ENCODE data around the gene CDHR1.

The CDHR1 gene

DNA sequence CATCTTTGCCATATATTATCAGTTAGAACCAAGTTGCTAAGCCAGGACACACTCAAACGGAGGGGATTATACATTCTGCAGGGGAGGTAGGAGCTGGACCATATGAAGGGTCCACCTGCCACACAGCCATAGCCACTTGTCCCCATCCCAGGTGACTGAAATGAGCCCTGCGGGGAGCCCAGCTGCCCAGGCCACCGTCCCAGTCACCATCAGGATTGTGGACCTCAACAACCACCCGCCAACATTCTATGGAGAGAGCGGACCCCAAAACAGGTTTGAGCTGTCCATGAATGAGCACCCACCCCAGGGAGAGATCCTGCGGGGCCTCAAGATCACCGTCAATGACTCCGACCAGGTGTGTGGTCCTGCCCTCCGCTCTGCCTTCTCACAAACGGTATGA, 13.7 kb downstream of the CDHR1 start:
- no peak overlapping the region for H3K4me3 Mint-ChIP-seq
- H3K9me3 Mint-ChIP-seq: no peaks in the 10 kb centered on the region
- H3K27me3 Mint-ChIP-seq: no peaks in the 10 kb centered on the region
- H3K27ac Mint-ChIP-seq (ENCODE audit: low read depth): no peak overlapping the region
- peaks cover 4% of the 10 kb centered on the region for H3K36me3 Mint-ChIP-seq (ENCODE audit: insufficient read depth)
- ATAC-seq (replicated peaks; ENCODE audit: extremely low read depth, poor library complexity, severe bottlenecking) (no peak), DNase-seq (ENCODE audit: low spot score in 2 of 2) (no peak)
- H3K4me1 Mint-ChIP-seq: peaks cover 7% of the 10 kb centered on the region

DNA sequence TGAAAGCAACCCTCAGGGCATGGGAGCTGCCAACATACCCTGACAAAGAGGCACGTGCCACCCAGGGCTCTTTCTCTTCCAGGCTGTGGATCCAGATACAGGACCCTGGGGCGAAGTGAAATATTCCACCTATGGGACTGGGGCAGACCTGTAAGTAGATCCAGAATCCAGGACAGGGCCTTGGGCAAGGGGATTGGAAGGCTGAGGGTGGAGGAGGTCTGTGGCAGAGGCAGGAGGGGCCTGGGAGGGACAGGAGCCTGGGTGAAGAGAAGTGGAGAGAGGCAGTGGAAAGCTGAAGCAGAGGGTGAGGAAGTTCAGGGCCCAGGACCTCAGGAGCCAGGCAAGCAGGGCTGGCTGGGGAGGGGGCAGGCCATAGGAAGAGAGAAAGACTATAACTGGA, 17.2 kb downstream of the CDHR1 start:
- Mint-ChIP-seq H3K4me1 (no peaks in the 10 kb centered on the region), H3K27ac (ENCODE audit: low read depth) (no peak overlapping the region), H3K9me3 (no peaks in the 10 kb centered on the region), H3K36me3 (ENCODE audit: insufficient read depth) (peaks cover 5% of the 10 kb centered on the region), H3K27me3 (no peaks in the 10 kb centered on the region), H3K4me3 (no peak overlapping the region)
- DNase-seq (ENCODE audit: low spot score in 2 of 2) (no peak), ATAC-seq (replicated peaks; ENCODE audit: extremely low read depth, poor library complexity, severe bottlenecking) (no peak)

DNA sequence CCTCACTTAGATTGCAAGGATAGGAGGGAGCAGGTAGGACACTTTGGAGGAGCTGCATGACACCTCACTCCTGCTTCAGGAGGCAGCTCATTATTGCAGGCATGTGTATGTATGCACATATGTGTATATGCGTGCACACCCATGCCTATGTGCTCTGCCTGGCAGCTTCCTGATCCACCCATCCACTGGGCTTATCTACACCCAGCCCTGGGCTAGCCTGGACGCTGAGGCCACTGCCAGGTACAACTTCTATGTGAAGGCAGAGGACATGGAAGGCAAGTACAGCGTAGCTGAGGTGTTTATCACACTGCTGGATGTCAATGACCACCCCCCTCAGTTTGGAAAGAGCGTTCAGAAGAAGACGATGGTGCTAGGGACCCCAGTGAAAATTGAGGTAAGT, 17.7 kb downstream of the CDHR1 start:
- no peaks in the 10 kb centered on the region for H3K27me3 Mint-ChIP-seq
- DNase-seq (ENCODE audit: low spot score in 2 of 2) (no peak), ATAC-seq (replicated peaks; ENCODE audit: extremely low read depth, poor library complexity, severe bottlenecking) (no peak)
- no peak overlapping the region for H3K4me3 Mint-ChIP-seq
- H3K9me3 Mint-ChIP-seq: no peaks in the 10 kb centered on the region
- H3K36me3 Mint-ChIP-seq (ENCODE audit: insufficient read depth): peaks cover 5% of the 10 kb centered on the region
- no peaks in the 10 kb centered on the region for H3K4me1 Mint-ChIP-seq
- H3K27ac Mint-ChIP-seq (ENCODE audit: low read depth): no peak overlapping the region

DNA sequence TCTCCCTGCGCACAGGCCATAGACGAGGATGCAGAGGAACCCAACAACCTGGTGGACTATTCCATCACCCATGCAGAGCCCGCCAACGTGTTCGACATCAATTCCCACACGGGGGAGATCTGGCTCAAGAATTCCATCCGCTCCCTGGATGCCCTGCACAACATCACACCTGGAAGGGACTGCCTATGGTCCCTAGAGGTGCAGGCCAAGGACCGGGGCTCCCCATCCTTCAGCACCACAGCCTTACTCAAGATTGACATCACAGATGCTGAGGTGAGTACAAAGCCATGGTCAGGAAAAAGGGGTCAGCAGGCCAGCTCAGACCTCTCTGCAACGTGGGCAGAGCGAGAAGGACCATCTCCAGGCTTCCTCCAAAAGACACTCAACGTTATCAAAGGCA, 18.7 kb downstream of the CDHR1 start:
- no peak for DNase-seq (ENCODE audit: low spot score in 2 of 2)
- H3K4me3 Mint-ChIP-seq: no peak overlapping the region
- H3K27me3 Mint-ChIP-seq: no peaks in the 10 kb centered on the region
- H3K9me3 Mint-ChIP-seq: no peaks in the 10 kb centered on the region
- H3K4me1 Mint-ChIP-seq: no peaks in the 10 kb centered on the region
- H3K27ac Mint-ChIP-seq (ENCODE audit: low read depth): no peak overlapping the region
- peaks cover 3% of the 10 kb centered on the region for H3K36me3 Mint-ChIP-seq (ENCODE audit: insufficient read depth)
- no peak for ATAC-seq (replicated peaks; ENCODE audit: extremely low read depth, poor library complexity, severe bottlenecking)

DNA sequence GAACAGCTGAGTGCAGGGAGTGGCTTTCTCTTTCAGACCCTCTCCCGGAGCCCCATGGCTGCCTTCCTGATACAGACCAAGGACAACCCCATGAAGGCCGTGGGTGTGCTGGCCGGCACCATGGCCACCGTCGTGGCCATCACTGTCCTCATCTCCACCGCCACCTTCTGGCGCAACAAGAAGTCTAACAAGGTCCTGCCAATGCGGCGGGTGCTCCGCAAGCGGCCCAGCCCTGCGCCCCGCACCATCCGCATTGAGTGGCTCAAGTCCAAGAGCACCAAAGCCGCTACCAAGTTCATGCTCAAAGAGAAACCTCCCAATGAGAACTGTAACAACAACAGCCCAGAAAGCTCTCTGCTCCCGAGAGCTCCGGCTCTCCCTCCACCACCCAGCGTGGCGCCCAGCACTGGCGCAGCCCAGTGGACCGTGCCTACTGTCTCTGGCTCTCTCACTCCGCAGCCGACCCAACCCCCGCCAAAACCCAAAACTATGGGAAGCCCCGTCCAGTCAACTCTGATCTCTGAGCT, 19.8 kb downstream of the CDHR1 start:
- H3K27ac Mint-ChIP-seq (ENCODE audit: low read depth): no peak overlapping the region
- DNase-seq (ENCODE audit: low spot score in 2 of 2) (no peak), ATAC-seq (replicated peaks; ENCODE audit: extremely low read depth, poor library complexity, severe bottlenecking) (no peak)
- peaks cover under 1% of the 10 kb centered on the region for H3K9me3 Mint-ChIP-seq
- H3K36me3 Mint-ChIP-seq (ENCODE audit: insufficient read depth): peaks cover 3% of the 10 kb centered on the region
- H3K27me3 Mint-ChIP-seq: no peaks in the 10 kb centered on the region
- no peaks in the 10 kb centered on the region for H3K4me1 Mint-ChIP-seq
- H3K4me3 Mint-ChIP-seq: peak overlapping the region; percentile 0

DNA sequence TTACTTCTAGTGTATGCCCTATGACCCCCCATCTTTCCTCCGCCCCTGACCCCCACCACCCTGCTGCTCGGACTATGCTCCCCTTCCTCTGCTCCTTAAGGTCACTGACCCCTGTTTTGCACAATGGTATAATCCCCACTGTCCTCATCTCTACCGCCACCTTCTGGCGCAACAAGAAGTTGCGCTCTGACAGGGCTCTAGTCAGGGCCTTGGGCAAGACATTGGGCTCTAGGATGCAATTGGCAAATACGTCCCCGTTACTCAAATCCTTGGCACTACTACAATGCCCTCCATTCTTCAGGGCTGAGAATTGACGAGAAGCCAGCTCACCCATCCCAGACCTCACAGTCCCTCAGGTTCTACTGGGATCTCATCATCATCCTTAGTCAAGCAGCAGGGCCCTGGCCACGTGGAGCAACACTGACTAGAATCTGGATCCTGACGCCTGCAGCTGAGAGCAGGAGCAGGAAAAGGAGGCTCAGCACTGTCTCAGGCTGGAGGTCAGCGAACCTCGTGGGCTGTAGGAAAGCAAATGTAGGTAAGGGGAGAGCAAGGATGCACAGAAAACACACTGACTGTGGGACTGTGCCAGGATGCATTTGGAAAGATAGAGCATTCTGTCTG, 20.4 kb downstream of the CDHR1 start:
- no peaks in the 10 kb centered on the region for H3K27me3 Mint-ChIP-seq
- ATAC-seq (replicated peaks; ENCODE audit: extremely low read depth, poor library complexity, severe bottlenecking): peak; percentile 46
- peak overlapping the region; percentile 0 for H3K4me3 Mint-ChIP-seq
- H3K4me1 Mint-ChIP-seq: no peaks in the 10 kb centered on the region
- H3K27ac Mint-ChIP-seq (ENCODE audit: low read depth): no peak overlapping the region
- H3K9me3 Mint-ChIP-seq: peaks cover 5% of the 10 kb centered on the region
- DNase-seq (ENCODE audit: low spot score in 2 of 2): no peak
- peaks cover 3% of the 10 kb centered on the region for H3K36me3 Mint-ChIP-seq (ENCODE audit: insufficient read depth)

DNA sequence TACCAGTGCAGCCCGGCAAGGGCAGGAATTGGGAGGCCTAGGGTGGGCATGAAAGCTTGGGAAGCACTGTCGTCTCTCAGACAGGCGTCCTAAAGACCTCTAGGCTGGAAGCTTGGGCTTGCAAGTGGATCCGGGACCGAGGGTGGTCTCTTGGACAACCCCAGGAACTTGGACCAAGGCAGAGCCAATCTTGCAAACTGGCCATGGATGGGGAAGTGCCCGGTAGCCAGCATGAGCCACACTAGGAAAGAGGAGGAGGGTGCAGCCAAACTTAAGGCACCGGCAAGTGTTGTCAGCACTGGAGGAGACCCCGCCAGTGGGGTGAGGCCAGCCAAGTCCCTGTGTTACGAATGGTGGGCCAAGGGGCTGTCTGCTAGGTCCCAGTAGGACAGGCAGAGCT, 22.5 kb downstream of the CDHR1 start:
- Mint-ChIP-seq H3K36me3 (ENCODE audit: insufficient read depth) (peaks cover 3% of the 10 kb centered on the region), H3K27ac (ENCODE audit: low read depth) (no peak overlapping the region), H3K4me1 (no peaks in the 10 kb centered on the region), H3K9me3 (peaks cover 5% of the 10 kb centered on the region), H3K4me3 (no peak overlapping the region), H3K27me3 (peaks cover under 1% of the 10 kb centered on the region)
- DNase-seq (ENCODE audit: low spot score in 2 of 2) (no peak), ATAC-seq (replicated peaks; ENCODE audit: extremely low read depth, poor library complexity, severe bottlenecking) (no peak)

DNA sequence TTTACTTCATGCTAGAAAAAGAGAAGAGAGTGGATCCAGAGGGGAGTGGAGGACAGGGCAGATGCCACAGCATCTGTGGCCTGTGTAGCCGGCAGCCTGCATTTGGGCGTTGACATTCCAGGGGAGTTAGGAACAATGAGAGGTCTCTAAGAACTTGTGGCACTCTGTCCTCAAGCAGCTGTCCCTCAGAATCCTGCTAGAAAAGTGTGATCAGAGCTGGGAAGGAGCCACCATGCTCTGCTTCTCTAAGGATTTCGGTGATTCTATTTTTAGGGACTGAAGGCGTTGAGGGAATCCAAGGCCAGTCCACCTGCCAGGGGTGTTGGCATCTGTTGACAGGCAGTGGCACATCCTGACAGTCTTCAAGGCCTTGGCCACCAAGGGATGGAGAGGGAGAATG, 23.4 kb downstream of the CDHR1 start:
- Mint-ChIP-seq H3K4me1 (no peaks in the 10 kb centered on the region), H3K27ac (ENCODE audit: low read depth) (no peak overlapping the region), H3K9me3 (peaks cover 5% of the 10 kb centered on the region), H3K36me3 (ENCODE audit: insufficient read depth) (peaks cover 1% of the 10 kb centered on the region), H3K4me3 (no peak overlapping the region), H3K27me3 (peaks cover 10% of the 10 kb centered on the region)
- no peak for DNase-seq (ENCODE audit: low spot score in 2 of 2)
- no peak for ATAC-seq (replicated peaks; ENCODE audit: extremely low read depth, poor library complexity, severe bottlenecking)

DNA sequence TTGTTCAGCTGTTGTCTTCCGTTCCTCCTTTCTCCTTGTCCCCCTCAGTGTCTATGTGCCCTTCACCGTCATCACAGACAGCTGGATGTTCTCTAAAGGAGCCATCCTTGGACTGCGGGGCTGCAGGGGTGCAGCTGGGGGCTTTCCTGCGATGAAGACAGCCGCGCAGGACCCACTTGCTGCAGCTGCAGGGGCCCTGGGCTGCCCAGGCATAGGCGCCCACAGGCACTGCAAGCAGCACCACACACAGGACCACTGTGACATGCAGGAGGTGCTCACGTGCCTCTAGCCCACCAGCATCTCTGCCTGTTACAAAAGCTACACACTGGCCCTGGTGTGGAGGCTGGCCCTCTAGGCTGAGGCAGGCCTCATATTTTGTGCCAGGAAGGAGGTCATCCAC, 27.6 kb downstream of the CDHR1 start:
- no peaks in the 10 kb centered on the region for H3K36me3 Mint-ChIP-seq (ENCODE audit: insufficient read depth)
- ATAC-seq (replicated peaks; ENCODE audit: extremely low read depth, poor library complexity, severe bottlenecking) (no peak), DNase-seq (ENCODE audit: low spot score in 2 of 2) (no peak)
- no peak overlapping the region for H3K4me3 Mint-ChIP-seq
- H3K4me1 Mint-ChIP-seq: no peaks in the 10 kb centered on the region
- H3K9me3 Mint-ChIP-seq: peaks cover 5% of the 10 kb centered on the region
- no peak overlapping the region for H3K27ac Mint-ChIP-seq (ENCODE audit: low read depth)
- H3K27me3 Mint-ChIP-seq: peaks cover 41% of the 10 kb centered on the region

DNA sequence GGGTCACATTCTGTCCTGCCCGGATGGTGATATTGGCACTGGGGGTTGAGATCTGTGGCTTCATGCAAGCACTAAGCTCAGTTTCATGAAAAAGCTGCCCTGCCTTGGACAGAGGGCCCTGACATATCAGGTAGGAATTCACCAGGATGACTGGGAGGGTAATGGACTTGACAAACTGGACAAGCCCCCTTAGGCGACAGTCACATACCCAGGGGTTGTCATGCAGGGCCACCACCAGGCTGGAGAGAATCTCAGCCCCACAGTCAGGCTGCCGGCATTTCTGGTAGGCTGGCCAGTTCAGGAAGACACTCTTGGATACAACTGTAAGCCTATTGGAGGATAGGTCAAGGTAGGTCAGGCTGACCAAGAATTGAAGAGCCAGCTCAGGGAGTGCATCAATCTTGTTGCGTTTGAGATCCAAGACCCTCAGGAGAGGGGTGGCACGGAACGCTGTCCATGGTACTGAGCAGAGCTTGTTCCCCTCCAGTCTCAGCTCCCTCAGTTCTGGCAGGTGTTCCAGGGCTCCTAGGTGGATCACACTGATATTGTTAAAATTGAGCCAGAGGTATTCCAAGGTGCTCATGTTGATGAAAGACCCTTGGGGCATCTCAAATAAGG, 30.2 kb downstream of the CDHR1 start:
- Mint-ChIP-seq H3K4me1 (no peaks in the 10 kb centered on the region), H3K27ac (ENCODE audit: low read depth) (no peak overlapping the region), H3K4me3 (no peak overlapping the region), H3K27me3 (peaks cover 67% of the 10 kb centered on the region), H3K9me3 (peaks cover under 1% of the 10 kb centered on the region), H3K36me3 (ENCODE audit: insufficient read depth) (no peaks in the 10 kb centered on the region)
- DNase-seq (ENCODE audit: low spot score in 2 of 2) (no peak), ATAC-seq (replicated peaks; ENCODE audit: extremely low read depth, poor library complexity, severe bottlenecking) (no peak)

DNA sequence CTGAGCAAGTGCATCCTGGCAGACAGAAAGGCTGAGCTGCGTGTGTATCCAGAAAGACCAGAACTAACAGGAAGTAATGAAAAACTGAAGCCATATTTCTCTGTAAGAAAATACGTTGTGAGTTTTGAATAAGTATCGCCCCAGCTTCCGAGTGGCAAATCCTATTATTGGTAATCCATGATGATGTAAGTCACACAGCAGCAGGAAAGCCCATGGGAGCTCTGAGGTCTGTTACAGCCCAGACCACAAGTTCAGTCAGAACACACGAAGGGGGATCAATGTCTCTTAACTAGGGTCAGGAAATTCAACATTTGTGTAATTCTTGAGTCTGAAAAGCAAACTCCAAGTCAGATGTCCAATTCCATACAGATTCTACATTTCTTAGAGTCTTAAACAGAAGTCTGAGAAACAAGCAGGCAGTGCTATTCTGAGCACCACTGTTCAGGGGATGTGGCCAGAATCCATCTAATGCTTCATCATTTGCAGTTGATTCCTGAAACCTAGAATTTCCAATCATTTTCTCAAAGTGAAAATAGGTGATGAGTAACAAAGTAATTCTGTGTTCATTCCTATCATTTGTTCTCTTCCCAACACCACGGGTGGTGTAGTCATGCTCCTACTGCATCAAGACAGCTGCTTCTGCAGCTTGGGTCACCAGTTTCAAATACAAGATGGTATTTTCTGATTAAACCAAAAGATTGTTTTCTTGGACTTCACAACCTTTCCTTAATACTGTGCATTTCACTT, 31.3 kb downstream of the CDHR1 start, which contains the start of gene LRIT2:
LRIT2 (minus strand) TSS at position 118 of the 747 bp plus-strand sequence; CDS start at position 94, 24 bp downstream.
- no peak for ATAC-seq (replicated peaks; ENCODE audit: extremely low read depth, poor library complexity, severe bottlenecking)
- peaks cover 72% of the 10 kb centered on the region for H3K27me3 Mint-ChIP-seq
- H3K9me3 Mint-ChIP-seq: no peaks in the 10 kb centered on the region
- H3K27ac Mint-ChIP-seq (ENCODE audit: low read depth): no peak within 1 kb of the TSS
- H3K4me3 Mint-ChIP-seq: no peak within 1 kb of the TSS
- no peaks in the 10 kb centered on the region for H3K4me1 Mint-ChIP-seq
- DNase-seq (ENCODE audit: low spot score in 2 of 2): no peak
- H3K36me3 Mint-ChIP-seq (ENCODE audit: insufficient read depth): no peaks in the 10 kb centered on the region

DNA sequence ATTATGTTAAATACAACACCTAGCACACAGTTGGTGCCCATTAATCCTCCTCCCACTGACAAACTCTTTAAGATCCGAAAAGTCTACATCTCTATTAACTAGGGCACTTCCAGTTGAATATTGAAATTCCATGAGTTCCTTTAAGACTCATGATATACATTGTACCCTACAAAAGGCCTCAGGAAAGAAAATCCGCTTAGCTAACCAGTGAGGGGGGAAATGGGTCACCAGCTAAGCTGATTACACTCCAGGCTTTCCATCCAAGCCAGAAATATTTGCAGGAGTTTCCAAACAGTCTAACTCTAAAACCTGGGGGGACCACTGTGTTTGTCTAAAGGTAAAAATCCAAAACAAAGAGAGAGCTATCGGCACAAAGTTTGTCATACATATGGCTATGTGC, 32.3 kb downstream of the CDHR1 start:
- no peak overlapping the region for H3K27ac Mint-ChIP-seq (ENCODE audit: low read depth)
- no peaks in the 10 kb centered on the region for H3K4me1 Mint-ChIP-seq
- H3K9me3 Mint-ChIP-seq: no peaks in the 10 kb centered on the region
- DNase-seq (ENCODE audit: low spot score in 2 of 2) (no peak), ATAC-seq (replicated peaks; ENCODE audit: extremely low read depth, poor library complexity, severe bottlenecking) (no peak)
- no peaks in the 10 kb centered on the region for H3K36me3 Mint-ChIP-seq (ENCODE audit: insufficient read depth)
- peaks cover 72% of the 10 kb centered on the region for H3K27me3 Mint-ChIP-seq
- no peak overlapping the region for H3K4me3 Mint-ChIP-seq

DNA sequence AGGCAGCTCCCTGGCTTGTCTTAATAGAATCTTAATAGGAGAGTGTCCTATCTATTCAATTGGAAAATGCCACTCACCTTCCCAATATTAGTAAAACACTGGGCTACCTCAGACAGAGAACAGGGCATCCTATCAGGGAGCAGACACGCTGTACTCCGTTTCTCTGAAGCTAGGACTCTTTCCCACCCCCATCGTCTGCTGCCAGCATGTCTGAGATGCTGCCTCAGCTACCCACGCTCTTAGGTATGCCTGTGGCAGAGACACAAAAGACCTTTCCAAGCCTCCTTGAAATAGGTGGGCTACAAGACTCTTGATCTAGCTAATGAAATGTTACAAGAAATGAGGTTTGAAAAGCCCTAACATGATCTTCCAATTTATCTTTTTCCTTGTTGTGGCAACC, 33.5 kb downstream of the CDHR1 start:
- Mint-ChIP-seq H3K36me3 (ENCODE audit: insufficient read depth) (no peaks in the 10 kb centered on the region), H3K27ac (ENCODE audit: low read depth) (no peak overlapping the region), H3K4me3 (no peak overlapping the region), H3K4me1 (no peaks in the 10 kb centered on the region), H3K9me3 (no peaks in the 10 kb centered on the region), H3K27me3 (peaks cover 70% of the 10 kb centered on the region)
- ATAC-seq (replicated peaks; ENCODE audit: extremely low read depth, poor library complexity, severe bottlenecking) (no peak), DNase-seq (ENCODE audit: low spot score in 2 of 2) (no peak)
